ENCODE measurements around the gene TIE1. TPM values are rescaled to one million over a fixed set of nuclear protein-coding genes. Genes with fewer than 3 reads are reported as not detected.

The TIE1 gene
- total and polyA plus RNA-seq, 2 donors (not counting 3 experiments of a cell fraction or from before 2014, with no cell fraction given) = 531 to 620 TPM

- intact Hi-C loops (cut with micrococcal nuclease) (no loop called here), dilution Hi-C loops (cut with MboI; ENCODE audit: extremely low pct_ligation_motif_present, low sequenced_read_pairs) (no loop called here)
- POLR2A ChIA-PET = no interaction called here
- CTCF ChIA-PET = no interaction called here
- no peak for DNase-seq (ENCODE audit: low read depth, low spot score)
- no TSS peak for BruUV-seq (replicated peaks)
- no peaks in the 10 kb centered on the region for H3K36me3 ChIP-seq (ENCODE audit: control insufficient read depth in 2 of 2, extremely low read depth in 1 of 2, insufficient read depth in 2 of 2, low read length in 2 of 2)
- no peaks in the 10 kb centered on the region for H4K20me1 ChIP-seq (replicated peaks; ENCODE audit: control insufficient read depth, extremely low read depth, insufficient read depth, low read length)
- H3K9me3 ChIP-seq (replicated peaks; ENCODE audit: control insufficient read depth, insufficient read depth, low read length) = no peaks in the 10 kb centered on the region
- no peak overlapping the region for H3K27ac ChIP-seq (ENCODE audit: insufficient read depth, low read depth, low read length)
- no peaks in the 10 kb centered on the region for H3K79me2 ChIP-seq (ENCODE audit: control insufficient read depth, insufficient read depth, low read length)
- no peak overlapping the region for H3K4me3 ChIP-seq (replicated peaks in 1 of 3; ENCODE audit: insufficient read depth in 1 of 3, low read depth in 1 of 3, low read length in 3 of 3)
- peaks cover under 1 to 5% of the 10 kb centered on the region in 2 experiments for H3K27me3 ChIP-seq (ENCODE audit: control insufficient read depth in 2 of 2, insufficient read depth in 2 of 2, low read length in 2 of 2)
- no peak overlapping the region for H3K9ac ChIP-seq (replicated peaks; ENCODE audit: extremely low read depth, insufficient read depth, low read length)
- peaks cover 26% of the 10 kb centered on the region for H3K4me1 ChIP-seq (ENCODE audit: control insufficient read depth, extremely low read depth, insufficient read depth, low read length)
- FAIRE-seq = no peak
- H2AFZ ChIP-seq (ENCODE audit: low read depth, low read length) = no peak overlapping the region
- no peak overlapping the region for H3K4me2 ChIP-seq (ENCODE audit: insufficient read depth, low read length)
- TF ChIP-seq MAX (IDR thresholded peaks at IDR 0.05; ENCODE audit: insufficient read depth, insufficient read length) = no peak
- TF ChIP-seq CTCF (IDR thresholded peaks at IDR 0.05; ENCODE audit: extremely low read depth in 1 of 2, insufficient read depth in 1 of 2, low read depth in 1 of 2, low read length in 2 of 2) = no peak
- H3K9me1 ChIP-seq (replicated peaks; ENCODE audit: control insufficient read depth, extremely low read depth, insufficient read depth, low read length) = no peaks in the 10 kb centered on the region
These were observed 8.6 kb upstream of the TIE1 start for GRCh38 chr1:43292216-43292615.

- Histone ChIP-seq H3K4me1 (ENCODE audit: control insufficient read depth, extremely low read depth, insufficient read depth, low read length) (peaks cover 26% of the 10 kb centered on the region), H2AFZ (ENCODE audit: low read depth, low read length) (no peak overlapping the region), H3K36me3 (ENCODE audit: control insufficient read depth in 2 of 2, extremely low read depth in 1 of 2, insufficient read depth in 2 of 2, low read length in 2 of 2) (no peaks in the 10 kb centered on the region), H3K27ac (ENCODE audit: insufficient read depth, low read depth, low read length) (no peak overlapping the region), H3K9me1 (replicated peaks; ENCODE audit: control insufficient read depth, extremely low read depth, insufficient read depth, low read length) (no peaks in the 10 kb centered on the region), H3K4me3 (replicated peaks in 1 of 3; ENCODE audit: insufficient read depth in 1 of 3, low read depth in 1 of 3, low read length in 3 of 3) (no peak overlapping the region), H3K9me3 (replicated peaks; ENCODE audit: control insufficient read depth, insufficient read depth, low read length) (no peaks in the 10 kb centered on the region), H3K27me3 (ENCODE audit: control insufficient read depth in 2 of 2, insufficient read depth in 2 of 2, low read length in 2 of 2) (peaks cover 0 to 5% of the 10 kb centered on the region in 2 experiments), H4K20me1 (replicated peaks; ENCODE audit: control insufficient read depth, extremely low read depth, insufficient read depth, low read length) (no peaks in the 10 kb centered on the region), H3K9ac (replicated peaks; ENCODE audit: extremely low read depth, insufficient read depth, low read length) (no peak overlapping the region), H3K79me2 (ENCODE audit: control insufficient read depth, insufficient read depth, low read length) (no peaks in the 10 kb centered on the region), H3K4me2 (ENCODE audit: insufficient read depth, low read length) (no peak overlapping the region)
- intact Hi-C loops (cut with micrococcal nuclease) (no loop called here), dilution Hi-C loops (cut with MboI; ENCODE audit: extremely low pct_ligation_motif_present, low sequenced_read_pairs) (no loop called here)
- no peak for DNase-seq (ENCODE audit: low read depth, low spot score)
- ChIA-PET CTCF (interaction anchor here (1.2 kb wide), 1 partner anchor 21 kb away, joined by 3 read pairs; no protein-coding TSS in a partner anchor), POLR2A (interaction anchor here (0.7 kb wide), 1 partner anchor 10 kb away, joined by 3 read pairs; no protein-coding TSS in a partner anchor)
- no TSS peak for BruUV-seq (replicated peaks)
- TF ChIP-seq POLR2A (IDR thresholded peaks at IDR 0.05; ENCODE audit: low read depth, low read length) = no peak
- no peak for TF ChIP-seq GATA2 (IDR thresholded peaks at IDR 0.05; ENCODE audit: insufficient read depth, insufficient read length, low read depth, low read length)
- TF ChIP-seq JUN (IDR thresholded peaks at IDR 0.05; ENCODE audit: borderline replicate concordance, insufficient read depth, insufficient read length, low read depth) = no peak
- TF ChIP-seq POLR2AphosphoS5 (IDR thresholded peaks at IDR 0.05; ENCODE audit: insufficient read depth, low read depth, low read length) = no peak
- TF ChIP-seq MYC (IDR thresholded peaks at IDR 0.05; ENCODE audit: low read depth, low read length) = no peak
- TF ChIP-seq FOS (IDR thresholded peaks at IDR 0.05; ENCODE audit: borderline replicate concordance, insufficient read depth, low read length) = no peak
- no peak for TF ChIP-seq EZH2 (IDR thresholded peaks at IDR 0.05; ENCODE audit: borderline replicate concordance, low read depth, low read length, severe bottlenecking)
- FAIRE-seq = no peak
These were observed 8.1 kb upstream of the TIE1 start for GRCh38 chr1:43292679-43293078.
